ENCODE data around the gene SIRPD. TPM values are rescaled to one million over a fixed set of nuclear protein-coding genes. Genes with fewer than 3 reads are reported as not detected.

The SIRPD gene
- total and polyA plus RNA-seq, 7 donors = 0.66 to 0.90 TPM; not detected in 5

GRCh38 chr20:1569415-1569881, 11.9 kb upstream of the SIRPD start:
- Histone ChIP-seq H3K4me3 (no peak overlapping the region), H3K27me3 (no peaks in the 10 kb centered on the region), H3K4me1 (no peaks in the 10 kb centered on the region), H3K9me3 (no peaks in the 10 kb centered on the region), H3K27ac (no peak overlapping the region), H3K36me3 (no peaks in the 10 kb centered on the region)
- no peak for DNase-seq
- 75 to 77% methylated on average over 7 of the region's 7 CpGs for WGBS, 2 donors
- intact Hi-C loops (cut with DNase I) = no loop called here
- TF ChIP-seq EP300 (IDR thresholded peaks at IDR 0.05) (no peak), POLR2AphosphoS5 (IDR thresholded peaks at IDR 0.05) (no peak), POLR2A (IDR thresholded peaks at IDR 0.05) (no peak)
- TF ChIP-seq, protein P1, sequence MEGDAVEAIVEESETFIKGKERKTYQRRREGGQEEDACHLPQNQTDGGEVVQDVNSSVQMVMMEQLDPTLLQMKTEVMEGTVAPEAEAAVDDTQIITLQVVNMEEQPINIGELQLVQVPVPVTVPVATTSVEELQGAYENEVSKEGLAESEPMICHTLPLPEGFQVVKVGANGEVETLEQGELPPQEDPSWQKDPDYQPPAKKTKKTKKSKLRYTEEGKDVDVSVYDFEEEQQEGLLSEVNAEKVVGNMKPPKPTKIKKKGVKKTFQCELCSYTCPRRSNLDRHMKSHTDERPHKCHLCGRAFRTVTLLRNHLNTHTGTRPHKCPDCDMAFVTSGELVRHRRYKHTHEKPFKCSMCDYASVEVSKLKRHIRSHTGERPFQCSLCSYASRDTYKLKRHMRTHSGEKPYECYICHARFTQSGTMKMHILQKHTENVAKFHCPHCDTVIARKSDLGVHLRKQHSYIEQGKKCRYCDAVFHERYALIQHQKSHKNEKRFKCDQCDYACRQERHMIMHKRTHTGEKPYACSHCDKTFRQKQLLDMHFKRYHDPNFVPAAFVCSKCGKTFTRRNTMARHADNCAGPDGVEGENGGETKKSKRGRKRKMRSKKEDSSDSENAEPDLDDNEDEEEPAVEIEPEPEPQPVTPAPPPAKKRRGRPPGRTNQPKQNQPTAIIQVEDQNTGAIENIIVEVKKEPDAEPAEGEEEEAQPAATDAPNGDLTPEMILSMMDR (IDR thresholded peaks at IDR 0.05) = no peak

- H3K4me1 ChIP-seq = no peaks in the 10 kb centered on the region
- no peaks in the 10 kb centered on the region for H3K9me3 ChIP-seq
- no peak overlapping the region for H3K27ac ChIP-seq
- WGBS, 2 donors = 88 to 95% methylated on average over 1 of the region's 1 CpG
- no peak overlapping the region for H3K4me3 ChIP-seq
- H3K27me3 ChIP-seq = no peaks in the 10 kb centered on the region
- no peak for DNase-seq
- intact Hi-C loops (cut with DNase I) = no loop called here
- H3K36me3 ChIP-seq = no peaks in the 10 kb centered on the region
- TF ChIP-seq POLR2AphosphoS5 (IDR thresholded peaks at IDR 0.05) (no peak), EP300 (IDR thresholded peaks at IDR 0.05) (no peak), POLR2A (IDR thresholded peaks at IDR 0.05) (no peak)
- TF ChIP-seq, protein P1 (IDR thresholded peaks at IDR 0.05) = no peak
Measured at GRCh38 chr20:1568163-1568490, 10.6 kb upstream of the SIRPD start.

DNA sequence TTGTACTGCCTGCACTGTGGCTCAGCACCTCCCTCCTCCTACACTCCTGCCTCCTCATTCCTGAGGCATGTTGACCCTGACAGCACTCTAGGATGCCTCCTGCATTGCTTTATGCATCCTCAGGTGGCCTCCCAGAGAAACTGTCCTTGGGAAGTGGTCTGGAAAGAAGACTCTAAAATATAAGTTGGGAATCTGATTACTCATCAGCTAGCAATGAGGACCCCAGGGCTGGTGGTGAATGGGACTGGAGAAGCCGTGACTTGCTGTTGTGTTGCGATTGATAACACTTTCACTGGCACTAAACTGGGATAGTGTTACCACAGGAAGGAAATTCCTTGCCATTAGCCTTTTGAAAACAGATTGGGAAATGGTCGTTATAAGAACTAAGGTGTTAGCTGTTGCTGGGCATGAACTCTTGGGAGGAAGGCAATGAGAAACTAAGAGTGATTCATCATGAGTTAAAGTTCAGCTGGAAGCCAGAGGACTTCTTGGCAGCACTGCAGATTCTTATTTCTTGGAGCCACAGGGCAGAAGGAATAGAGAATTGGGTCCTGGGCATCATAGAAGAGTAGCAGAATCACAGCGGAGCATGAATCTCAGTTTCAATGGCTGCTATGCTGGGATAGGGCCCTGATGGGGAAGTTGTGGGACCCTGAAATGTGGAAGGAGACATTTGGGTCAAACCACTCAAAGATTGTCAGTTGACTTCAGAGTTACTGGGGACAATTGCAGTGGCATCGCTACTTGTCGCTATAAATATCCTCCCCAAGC, 10.1 kb upstream of the SIRPD start:
- intact Hi-C loops (cut with DNase I) = no loop called here
- no peaks in the 10 kb centered on the region for H3K9me3 ChIP-seq
- no peak overlapping the region for H3K4me3 ChIP-seq
- TF ChIP-seq, protein P1 (IDR thresholded peaks at IDR 0.05) = no peak
- no peaks in the 10 kb centered on the region for H3K4me1 ChIP-seq
- 78 to 84% methylated on average over 6 of the region's 6 CpGs for WGBS, 2 donors
- no peak for DNase-seq
- no peaks in the 10 kb centered on the region for H3K27me3 ChIP-seq
- no peaks in the 10 kb centered on the region for H3K36me3 ChIP-seq
- no peak overlapping the region for H3K27ac ChIP-seq

DNA sequence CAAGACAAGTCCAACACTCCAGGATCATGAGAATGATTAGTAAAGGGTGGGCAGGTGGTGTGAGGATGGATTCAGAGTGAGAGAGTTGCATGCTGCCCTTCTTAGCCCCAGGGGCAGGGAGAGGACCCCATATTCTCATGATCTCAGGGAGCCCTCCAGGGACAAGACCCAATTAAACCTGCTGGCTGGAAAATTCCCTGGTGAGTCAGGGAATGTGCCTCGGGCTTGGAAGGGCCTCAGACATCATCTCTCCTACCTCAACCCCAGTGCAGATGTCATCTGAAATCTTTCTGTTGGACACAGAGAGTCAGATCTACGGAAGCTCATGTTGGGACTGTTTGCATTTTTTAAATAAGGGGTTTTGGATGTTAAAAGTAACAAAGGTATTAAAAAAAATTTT, 9.2 kb upstream of the SIRPD start:
- DNase-seq = no peak
- Histone ChIP-seq H3K4me1 (no peaks in the 10 kb centered on the region), H3K9me3 (no peaks in the 10 kb centered on the region), H3K27me3 (no peaks in the 10 kb centered on the region), H3K36me3 (no peaks in the 10 kb centered on the region), H3K27ac (no peak overlapping the region), H3K4me3 (no peak overlapping the region)
- TF ChIP-seq EP300 (IDR thresholded peaks at IDR 0.05) (no peak), POLR2AphosphoS5 (IDR thresholded peaks at IDR 0.05) (no peak), POLR2A (IDR thresholded peaks at IDR 0.05) (no peak)
- TF ChIP-seq, protein P1 (IDR thresholded peaks at IDR 0.05) = no peak
- intact Hi-C loops (cut with DNase I) = no loop called here
- whole genome bisulfite sequencing, 2 donors = 75 to 84% methylated on average over 2 of the region's 2 CpGs

GRCh38 chr20:1565461-1565860, 8.0 kb upstream of the SIRPD start:
- Histone ChIP-seq H3K4me1 (no peaks in the 10 kb centered on the region), H3K27ac (no peak overlapping the region), H3K36me3 (no peaks in the 10 kb centered on the region), H3K27me3 (no peaks in the 10 kb centered on the region), H3K4me3 (no peak overlapping the region), H3K9me3 (no peaks in the 10 kb centered on the region)
- WGBS, 2 donors = 92 to 93% methylated on average over 2 of the region's 2 CpGs
- no peak for TF ChIP-seq EP300 (IDR thresholded peaks at IDR 0.05)
- TF ChIP-seq, protein P1 (IDR thresholded peaks at IDR 0.05) = no peak
- no peak for TF ChIP-seq POLR2AphosphoS5 (IDR thresholded peaks at IDR 0.05)
- TF ChIP-seq POLR2A (IDR thresholded peaks at IDR 0.05) = no peak
- no peak for DNase-seq
- intact Hi-C loops (cut with DNase I) = no loop called here

All from sigmoid colon (tissue), 7 donors.